Stimulated activated effector memory CD8-positive, alpha-beta T cell treated with anti-CD3 and anti-CD28 coated beads, Interleukin-12 subunit alpha, Interleukin-12 subunit beta, amount 100 ng/mL, for 72 hours (primary cell): ENCODE results near the gene TSC2.
A peak's percentile ranks its signal among the peaks of the same experiment; 100 is the strongest.

ENCODE experiments used
- ATAC-seq: fragments of 150-1000 bp; cut with Tn5 transposase; 2 replicates; pipeline ENCODE4 v1.10.0; 2021
- DNase-seq, 2 donors: peaks; one replicate each; pipeline ENCODE4 v3.0.0; 2021 to 2022; ENCODE audit warnings: low spot score in 2 of 2
- H3K27ac Mint-ChIP-seq: one replicate; pipeline ENCODE4 v1.8.0; 2022; ENCODE audit warnings: mild to moderate bottlenecking, mixed read lengths
- H3K36me3 Mint-ChIP-seq: one replicate; pipeline ENCODE4 v1.8.0; 2022; ENCODE audit warnings: mild to moderate bottlenecking, mixed read lengths
- H3K4me1 Mint-ChIP-seq: one replicate; pipeline ENCODE4 v1.8.0; 2022; ENCODE audit warnings: mixed read lengths
- H3K4me3 Mint-ChIP-seq: one replicate; pipeline ENCODE4 v1.8.0; 2022; ENCODE audit warnings: mild to moderate bottlenecking, mixed read lengths
- H3K9me3 Mint-ChIP-seq: one replicate; pipeline ENCODE4 v1.8.0; 2022; ENCODE audit warnings: mixed read lengths

Gene TSC2

GRCh38 chr16:2042986-2043666 lies 4.7 kb upstream of the TSC2 start:
- H3K4me1 Mint-ChIP-seq: peaks cover 12% of the 10 kb centered on the region
- H3K36me3 Mint-ChIP-seq: no peaks in the 10 kb centered on the region
- DNase-seq (no peak), ATAC-seq (no peak)
- peak overlapping the region; percentile 84 for H3K27ac Mint-ChIP-seq
- H3K4me3 Mint-ChIP-seq: no peak overlapping the region
- no peaks in the 10 kb centered on the region for H3K9me3 Mint-ChIP-seq

GRCh38 chr16:2043667-2044451 lies 3.9 kb upstream of the TSC2 start:
- Mint-ChIP-seq H3K36me3 (peaks cover 6% of the 10 kb centered on the region), H3K9me3 (no peaks in the 10 kb centered on the region), H3K27ac (peak overlapping the region; percentile 84), H3K4me3 (no peak overlapping the region), H3K4me1 (peaks cover 18% of the 10 kb centered on the region)
- ATAC-seq: no peak
- DNase-seq: no peak

GRCh38 chr16:2044541-2044940 lies 3.2 kb upstream of the TSC2 start:
- Mint-ChIP-seq H3K9me3 (no peaks in the 10 kb centered on the region), H3K36me3 (peaks cover 6% of the 10 kb centered on the region), H3K4me3 (no peak overlapping the region), H3K4me1 (peaks cover 19% of the 10 kb centered on the region), H3K27ac (no peak overlapping the region)
- DNase-seq: no peak
- no peak for ATAC-seq

- H3K27ac Mint-ChIP-seq: no peak overlapping the region
- peaks cover 19% of the 10 kb centered on the region for H3K4me1 Mint-ChIP-seq
- H3K9me3 Mint-ChIP-seq: no peaks in the 10 kb centered on the region
- peak overlapping the region; percentile 83 for H3K4me3 Mint-ChIP-seq
- ATAC-seq (no peak), DNase-seq (no peak)
- peaks cover 19% of the 10 kb centered on the region for H3K36me3 Mint-ChIP-seq
Measured at GRCh38 chr16:2045965-2046892, 1.6 kb upstream of the TSC2 start.

- no peak for ATAC-seq
- peaks cover 25% of the 10 kb centered on the region for H3K36me3 Mint-ChIP-seq
- peaks cover 19% of the 10 kb centered on the region for H3K4me1 Mint-ChIP-seq
- no peaks in the 10 kb centered on the region for H3K9me3 Mint-ChIP-seq
- no peak for DNase-seq
- peak overlapping the region; percentile 83 for H3K4me3 Mint-ChIP-seq
- peak overlapping the region; percentile 52 for H3K27ac Mint-ChIP-seq
Measured at GRCh38 chr16:2046893-2047329, 874 bp upstream of the TSC2 start.

- Mint-ChIP-seq H3K9me3 (no peaks in the 10 kb centered on the region), H3K4me1 (peaks cover 28% of the 10 kb centered on the region), H3K4me3 (peak overlapping the region; percentile 83), H3K27ac (peak overlapping the region; percentile 73), H3K36me3 (peaks cover 37% of the 10 kb centered on the region)
- ATAC-seq (peak; percentile 42), DNase-seq (no peak)
Measured at GRCh38 chr16:2048116-2048543, 345 bp downstream of the TSC2 start.

- no peaks in the 10 kb centered on the region for H3K9me3 Mint-ChIP-seq
- peaks cover 18% of the 10 kb centered on the region for H3K4me1 Mint-ChIP-seq
- no peak for DNase-seq
- no peak overlapping the region for H3K27ac Mint-ChIP-seq
- no peak for ATAC-seq
- no peak overlapping the region for H3K4me3 Mint-ChIP-seq
- H3K36me3 Mint-ChIP-seq: peaks cover 42% of the 10 kb centered on the region
Measured at GRCh38 chr16:2053211-2053610, 5.4 kb downstream of the TSC2 start.

GRCh38 chr16:2053897-2054296 lies 6.1 kb downstream of the TSC2 start:
- H3K36me3 Mint-ChIP-seq: peaks cover 36% of the 10 kb centered on the region
- peaks cover 14% of the 10 kb centered on the region for H3K4me1 Mint-ChIP-seq
- no peak overlapping the region for H3K4me3 Mint-ChIP-seq
- H3K9me3 Mint-ChIP-seq: no peaks in the 10 kb centered on the region
- ATAC-seq: no peak
- H3K27ac Mint-ChIP-seq: no peak overlapping the region
- DNase-seq: no peak

- Mint-ChIP-seq H3K27ac (no peak overlapping the region), H3K9me3 (no peaks in the 10 kb centered on the region), H3K4me1 (peaks cover 14% of the 10 kb centered on the region), H3K4me3 (no peak overlapping the region), H3K36me3 (peaks cover 42% of the 10 kb centered on the region)
- DNase-seq (no peak), ATAC-seq (no peak)
Measured at GRCh38 chr16:2054543-2055245, 6.9 kb downstream of the TSC2 start.

- Mint-ChIP-seq H3K4me1 (peaks cover 14% of the 10 kb centered on the region), H3K9me3 (no peaks in the 10 kb centered on the region), H3K27ac (no peak overlapping the region), H3K36me3 (peaks cover 40% of the 10 kb centered on the region), H3K4me3 (no peak overlapping the region)
- ATAC-seq (no peak), DNase-seq (no peak)
Measured at GRCh38 chr16:2056077-2056476, 8.3 kb downstream of the TSC2 start.

GRCh38 chr16:2056681-2057407 lies 9.1 kb downstream of the TSC2 start:
- Mint-ChIP-seq H3K4me1 (peaks cover 14% of the 10 kb centered on the region), H3K9me3 (no peaks in the 10 kb centered on the region), H3K4me3 (no peak overlapping the region), H3K36me3 (peaks cover 34% of the 10 kb centered on the region), H3K27ac (peak overlapping the region; percentile 61)
- ATAC-seq (no peak), DNase-seq (no peak)

GRCh38 chr16:2057438-2057837 lies 9.7 kb downstream of the TSC2 start:
- Mint-ChIP-seq H3K27ac (peak overlapping the region; percentile 61), H3K9me3 (no peaks in the 10 kb centered on the region), H3K36me3 (peaks cover 28% of the 10 kb centered on the region), H3K4me3 (no peak overlapping the region), H3K4me1 (peaks cover 11% of the 10 kb centered on the region)
- ATAC-seq (no peak), DNase-seq (no peak)

- no peak for ATAC-seq
- Mint-ChIP-seq H3K36me3 (peaks cover 27% of the 10 kb centered on the region), H3K4me1 (peaks cover 5% of the 10 kb centered on the region), H3K4me3 (no peak overlapping the region), H3K27ac (no peak overlapping the region), H3K9me3 (no peaks in the 10 kb centered on the region)
- DNase-seq: no peak
Measured at GRCh38 chr16:2058420-2058819, 10.6 kb downstream of the TSC2 start.

- no peak overlapping the region for H3K27ac Mint-ChIP-seq
- no peak overlapping the region for H3K4me3 Mint-ChIP-seq
- H3K9me3 Mint-ChIP-seq: no peaks in the 10 kb centered on the region
- H3K36me3 Mint-ChIP-seq: peaks cover 28% of the 10 kb centered on the region
- H3K4me1 Mint-ChIP-seq: peaks cover 5% of the 10 kb centered on the region
- ATAC-seq (no peak), DNase-seq (no peak)
Measured at GRCh38 chr16:2058872-2059271, 11.1 kb downstream of the TSC2 start.
